ENCODE data around the gene TRAP1. TPM values are rescaled to one million over a fixed set of nuclear protein-coding genes. Genes with fewer than 3 reads are reported as not detected.
A peak's percentile ranks its signal among the peaks of the same experiment; 100 is the strongest.
"Not testable (repeated sequence)": the region's sequence is repeated elsewhere in the genome, so short reads cannot be mapped to it uniquely, and the experiment has no call there.

The TRAP1 gene
- total RNA-seq, 1 donor from 2014 or later, result 97.3 TPM

- no peak for DNase-seq
- peaks cover 6% of the 10 kb centered on the region for H3K27me3 Mint-ChIP-seq (ENCODE audit: unreplicated experiment)
- no peak overlapping the region for H3K27ac Mint-ChIP-seq (ENCODE audit: unreplicated experiment)
- H3K4me3 Mint-ChIP-seq (ENCODE audit: unreplicated experiment), result peak overlapping the region; percentile 73
- peaks cover 4% of the 10 kb centered on the region for H3K36me3 Mint-ChIP-seq (ENCODE audit: unreplicated experiment)
- no peaks in the 10 kb centered on the region for H3K9me3 Mint-ChIP-seq (ENCODE audit: unreplicated experiment)
- no peak for TF ChIP-seq CTCF (IDR thresholded peaks at IDR 0.05; ENCODE audit: partially characterized antibody, unreplicated experiment)
- peaks cover 12% of the 10 kb centered on the region for H3K4me1 Mint-ChIP-seq (ENCODE audit: low read depth, unreplicated experiment)
Measured at GRCh38 chr16:3612510-3613466, 104.5 kb downstream of the TRAP1 start.

- Mint-ChIP-seq H3K4me1 (ENCODE audit: low read depth, unreplicated experiment) (peaks cover 12% of the 10 kb centered on the region), H3K27ac (ENCODE audit: unreplicated experiment) (peak within 1 kb of the TSS; percentile 86), H3K4me3 (ENCODE audit: unreplicated experiment) (peak within 1 kb of the TSS; percentile 99), H3K9me3 (ENCODE audit: unreplicated experiment) (no peaks in the 10 kb centered on the region), H3K27me3 (ENCODE audit: unreplicated experiment) (peaks cover 6% of the 10 kb centered on the region), H3K36me3 (ENCODE audit: unreplicated experiment) (no peaks in the 10 kb centered on the region)
- TF ChIP-seq CTCF (IDR thresholded peaks at IDR 0.05; ENCODE audit: partially characterized antibody, unreplicated experiment), result no peak
- DNase-seq, result peak; percentile 91
Measured at GRCh38 chr16:3611146-3611975, 106.0 kb downstream of the TRAP1 start, which contains the start of gene SLX4. Gene SLX4, minus strand, starts transcription at chr16:3611606. Its CDS starts 2,642 bp downstream, at chr16:3608964.

GRCh38 chr16:3610698-3611145, 106.6 kb downstream of the TRAP1 start:
- Mint-ChIP-seq H3K36me3 (ENCODE audit: unreplicated experiment) (no peaks in the 10 kb centered on the region), H3K9me3 (ENCODE audit: unreplicated experiment) (no peaks in the 10 kb centered on the region), H3K27ac (ENCODE audit: unreplicated experiment) (no peak overlapping the region), H3K4me3 (ENCODE audit: unreplicated experiment) (peak overlapping the region; percentile 94), H3K27me3 (ENCODE audit: unreplicated experiment) (peaks cover 6% of the 10 kb centered on the region), H3K4me1 (ENCODE audit: low read depth, unreplicated experiment) (peaks cover 12% of the 10 kb centered on the region)
- TF ChIP-seq CTCF (IDR thresholded peaks at IDR 0.05; ENCODE audit: partially characterized antibody, unreplicated experiment), result no peak
- no peak for DNase-seq

GRCh38 chr16:3609895-3610697, 107.2 kb downstream of the TRAP1 start:
- Mint-ChIP-seq H3K27ac (ENCODE audit: unreplicated experiment) (no peak overlapping the region), H3K4me3 (ENCODE audit: unreplicated experiment) (peak overlapping the region; percentile 94), H3K36me3 (ENCODE audit: unreplicated experiment) (no peaks in the 10 kb centered on the region), H3K27me3 (ENCODE audit: unreplicated experiment) (peaks cover 6% of the 10 kb centered on the region), H3K4me1 (ENCODE audit: low read depth, unreplicated experiment) (peaks cover 12% of the 10 kb centered on the region), H3K9me3 (ENCODE audit: unreplicated experiment) (no peaks in the 10 kb centered on the region)
- no peak for DNase-seq
- TF ChIP-seq CTCF (IDR thresholded peaks at IDR 0.05; ENCODE audit: partially characterized antibody, unreplicated experiment), result no peak

GRCh38 chr16:3608976-3609375, 108.3 kb downstream of the TRAP1 start:
- not testable (repeated sequence) for H3K27ac Mint-ChIP-seq (ENCODE audit: unreplicated experiment); H3K4me3 Mint-ChIP-seq (ENCODE audit: unreplicated experiment); DNase-seq; H3K36me3 Mint-ChIP-seq (ENCODE audit: unreplicated experiment); H3K27me3 Mint-ChIP-seq (ENCODE audit: unreplicated experiment); H3K9me3 Mint-ChIP-seq (ENCODE audit: unreplicated experiment)
- H3K4me1 Mint-ChIP-seq (ENCODE audit: low read depth, unreplicated experiment), result peaks cover 12% of the 10 kb centered on the region
